ENCODE results near the gene ASIC5.
"Not testable (repeated sequence)": the region's sequence is repeated elsewhere in the genome, so short reads cannot be mapped to it uniquely, and the experiment has no call there.

The ASIC5 gene, protein sequence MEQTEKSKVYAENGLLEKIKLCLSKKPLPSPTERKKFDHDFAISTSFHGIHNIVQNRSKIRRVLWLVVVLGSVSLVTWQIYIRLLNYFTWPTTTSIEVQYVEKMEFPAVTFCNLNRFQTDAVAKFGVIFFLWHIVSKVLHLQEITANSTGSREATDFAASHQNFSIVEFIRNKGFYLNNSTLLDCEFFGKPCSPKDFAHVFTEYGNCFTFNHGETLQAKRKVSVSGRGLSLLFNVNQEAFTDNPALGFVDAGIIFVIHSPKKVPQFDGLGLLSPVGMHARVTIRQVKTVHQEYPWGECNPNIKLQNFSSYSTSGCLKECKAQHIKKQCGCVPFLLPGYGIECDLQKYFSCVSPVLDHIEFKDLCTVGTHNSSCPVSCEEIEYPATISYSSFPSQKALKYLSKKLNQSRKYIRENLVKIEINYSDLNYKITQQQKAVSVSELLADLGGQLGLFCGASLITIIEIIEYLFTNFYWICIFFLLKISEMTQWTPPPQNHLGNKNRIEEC
- total RNA-seq, result 0 to 0.10 reads per million in 2 donors

DNA sequence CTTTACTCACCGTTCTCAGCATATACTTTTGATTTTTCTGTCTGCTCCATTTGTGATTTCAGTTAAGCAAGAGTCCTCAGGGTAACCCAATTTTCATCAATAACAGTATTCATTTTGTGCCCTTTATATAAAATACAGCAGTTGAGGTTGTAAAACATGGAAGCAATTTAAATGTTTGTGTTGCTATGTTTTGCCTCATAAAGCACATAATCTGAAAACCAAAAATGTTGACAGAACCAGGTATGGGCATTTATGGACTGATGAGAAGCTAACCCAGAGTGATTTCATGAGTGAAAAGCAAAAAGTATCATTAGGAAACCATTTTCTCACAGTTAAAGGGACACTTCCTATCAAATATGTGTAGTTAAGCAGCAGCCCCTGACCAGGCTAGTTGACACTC lies at the start of gene ASIC5:
ASIC5 (minus strand) TSS at position 101 of the 400 bp plus-strand sequence; CDS start at position 50, 51 bp downstream.
- no peak for DNase-seq

DNA sequence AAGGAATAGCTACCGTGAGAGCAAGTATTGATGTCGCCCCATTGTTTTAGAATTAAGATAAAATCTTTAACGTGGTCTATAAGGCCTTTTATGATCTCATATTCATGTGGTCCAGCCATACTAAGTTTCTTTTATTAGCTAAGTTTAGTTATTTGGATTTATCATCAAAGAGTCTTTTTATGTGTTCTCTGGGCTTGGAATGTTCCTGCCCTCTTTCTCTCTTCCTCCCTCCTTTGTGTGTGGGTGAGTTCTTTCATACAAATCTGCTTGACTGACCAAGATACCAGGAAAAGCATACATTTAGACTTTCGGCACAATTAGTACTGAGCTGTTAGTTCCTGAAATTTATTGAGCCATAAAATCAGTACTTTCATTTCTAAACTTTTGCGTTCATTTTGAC lies 48.7 kb upstream of the ASIC5 start:
- no peak for DNase-seq

DNA sequence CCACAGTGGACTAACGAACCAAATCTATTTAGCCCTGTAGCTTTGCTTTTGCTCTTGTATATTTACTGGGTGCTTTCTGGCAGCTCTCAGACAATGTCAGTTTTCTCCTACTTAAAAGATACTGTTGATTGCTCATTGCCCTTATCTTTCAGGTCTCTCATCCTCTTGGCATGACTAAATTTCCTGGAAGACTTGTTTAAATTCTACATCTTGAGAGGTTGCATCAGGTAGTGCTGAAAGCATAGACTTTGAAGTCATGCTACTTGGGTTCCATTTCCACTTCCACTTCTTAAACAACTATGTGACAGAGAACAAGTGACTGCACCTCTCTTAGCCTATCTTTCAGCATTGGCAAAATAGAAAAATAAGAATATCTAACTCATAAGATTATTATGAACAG lies 45.8 kb upstream of the ASIC5 start:
- no peak for DNase-seq

DNA sequence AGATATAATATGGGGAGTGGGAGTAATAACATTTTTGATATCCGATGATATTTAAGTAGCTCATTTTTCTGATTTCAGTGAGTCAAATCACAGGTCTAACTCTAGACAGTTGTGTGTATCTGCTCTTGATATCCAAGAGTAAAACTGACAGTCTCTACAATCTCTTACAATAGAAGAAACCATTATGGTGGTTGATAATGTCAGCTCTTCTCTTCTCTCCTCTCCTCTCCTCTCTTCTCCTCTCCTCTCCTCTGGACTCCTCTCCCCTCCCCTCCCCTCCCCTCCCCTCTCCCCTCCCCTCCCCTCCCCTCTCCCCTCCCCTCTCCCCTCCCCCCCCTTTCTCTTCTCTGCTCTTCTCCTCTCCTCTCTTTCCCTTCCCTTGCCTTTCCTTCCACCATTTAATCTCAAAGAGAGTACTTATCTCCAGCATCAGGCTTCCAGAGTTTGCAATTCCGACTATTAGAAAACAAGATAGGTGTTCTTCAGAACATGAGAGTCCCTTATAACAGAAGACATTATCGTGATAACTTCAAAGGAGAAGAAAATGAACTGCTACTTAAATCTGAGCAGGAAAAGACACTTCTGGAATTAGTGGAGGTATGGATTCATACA lies 43.6 kb upstream of the ASIC5 start:
- no peak for DNase-seq

DNA sequence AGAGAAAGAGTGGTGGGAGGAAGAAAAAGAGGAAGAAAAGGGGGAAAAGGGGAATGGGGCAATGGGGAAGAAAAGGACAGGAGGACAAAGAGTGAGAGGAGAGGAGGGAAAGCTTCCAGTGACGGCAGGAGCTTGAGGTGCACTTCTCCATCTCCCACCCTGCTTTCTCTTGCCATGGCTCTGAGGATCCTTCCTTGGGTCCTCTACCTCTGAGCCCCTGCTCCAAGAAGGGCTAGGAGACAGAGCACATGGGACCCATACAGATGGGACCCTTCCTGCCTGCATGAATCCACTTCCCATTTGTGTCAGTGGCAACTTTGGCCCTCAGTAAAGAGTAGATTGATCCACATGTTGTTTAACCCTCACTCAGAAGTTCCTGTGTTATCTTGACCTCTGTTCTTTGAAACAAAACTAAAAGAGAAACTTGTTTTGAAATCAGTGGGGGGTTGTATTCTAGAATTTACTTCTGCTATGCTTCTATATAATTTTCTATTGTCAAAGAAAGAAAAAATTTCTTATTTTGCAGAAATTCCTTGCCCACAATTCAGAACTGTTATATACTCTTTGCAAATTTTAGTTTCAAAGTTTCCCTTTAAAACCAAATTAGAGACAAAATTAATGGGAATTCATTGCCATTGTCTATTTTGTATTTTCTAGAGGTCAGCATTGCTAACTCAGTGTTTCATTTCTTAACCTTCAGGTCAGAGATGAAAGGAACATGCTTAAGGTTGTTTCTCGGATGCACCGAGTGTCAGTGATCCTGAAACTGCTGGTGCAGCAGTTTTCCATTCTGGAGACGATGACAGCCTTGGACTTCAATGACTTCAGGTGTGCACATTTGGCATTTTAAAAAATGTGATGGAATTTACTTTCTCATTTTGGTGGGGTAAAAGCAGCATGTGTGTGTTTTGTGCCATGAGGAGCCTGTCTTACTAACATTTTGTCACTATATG lies 42.4 kb upstream of the ASIC5 start:
- no peak for DNase-seq

DNA sequence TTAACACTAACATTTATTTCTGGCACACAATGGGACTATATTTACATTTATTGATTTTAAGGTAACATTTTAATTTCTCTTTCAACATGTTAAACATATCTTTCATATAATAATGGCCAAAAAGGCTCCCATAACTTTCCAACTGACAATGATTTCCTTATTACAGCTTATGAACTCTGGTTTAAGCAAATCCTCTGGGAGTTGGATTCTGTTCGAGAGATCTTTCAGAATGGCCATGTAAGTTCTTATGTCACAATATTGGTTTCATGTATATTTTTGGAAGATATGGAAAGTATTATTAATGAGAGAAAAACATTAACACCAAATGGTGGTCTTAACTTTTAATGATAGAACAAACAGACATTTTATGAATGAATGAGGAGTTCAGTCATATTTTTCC lies 41.5 kb upstream of the ASIC5 start:
- no peak for DNase-seq

DNA sequence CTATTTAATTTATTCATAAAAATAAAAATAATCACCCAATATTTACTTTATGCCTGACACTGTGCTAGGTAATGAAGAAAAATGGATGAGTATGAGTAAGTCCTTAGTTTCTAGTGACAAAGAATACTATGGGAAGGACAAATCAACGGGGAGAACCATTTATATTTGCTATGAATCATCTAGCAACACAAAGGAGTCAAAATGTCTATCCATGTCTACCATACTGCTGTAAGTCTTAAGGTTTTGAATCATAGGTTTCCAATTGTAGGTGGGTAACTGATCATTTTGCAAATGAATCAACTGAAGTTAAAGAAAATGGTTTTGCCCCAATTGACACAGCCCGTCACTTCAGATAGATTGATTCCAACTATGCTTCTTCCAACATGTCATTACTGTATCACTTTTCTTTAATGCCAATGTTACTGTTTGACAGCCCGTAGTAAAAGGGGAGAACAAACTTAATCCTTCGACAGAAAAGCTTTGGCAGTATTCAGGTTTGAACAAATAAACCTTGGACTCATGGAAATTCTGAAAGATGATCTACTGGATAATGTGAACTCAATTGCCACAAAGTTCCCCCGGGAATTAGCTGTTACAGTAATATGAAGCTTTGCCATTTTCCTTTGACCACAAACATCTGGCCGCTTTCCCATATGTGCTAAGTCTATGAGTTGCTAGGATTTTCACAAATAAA lies 40.6 kb upstream of the ASIC5 start:
- no peak for DNase-seq

DNA sequence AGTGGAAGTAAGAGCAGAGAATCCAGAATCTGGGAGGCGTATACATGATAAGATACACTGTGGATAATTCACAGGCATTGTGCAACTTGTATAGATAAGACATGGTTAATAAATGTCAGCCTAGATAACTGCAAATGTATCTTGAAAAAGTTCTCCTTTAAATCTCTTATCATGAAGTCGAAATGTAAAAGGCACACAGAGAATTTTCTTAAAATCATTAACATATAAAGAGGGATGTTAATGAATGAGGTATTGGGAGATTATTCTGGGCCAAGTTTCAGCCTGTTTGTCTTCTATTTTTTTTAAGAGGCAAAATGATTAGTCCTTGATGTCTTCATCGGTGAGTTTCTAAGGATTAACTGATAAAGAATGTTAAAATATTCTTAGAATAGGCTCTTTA lies 38.3 kb upstream of the ASIC5 start:
- DNase-seq, result no peak

DNA sequence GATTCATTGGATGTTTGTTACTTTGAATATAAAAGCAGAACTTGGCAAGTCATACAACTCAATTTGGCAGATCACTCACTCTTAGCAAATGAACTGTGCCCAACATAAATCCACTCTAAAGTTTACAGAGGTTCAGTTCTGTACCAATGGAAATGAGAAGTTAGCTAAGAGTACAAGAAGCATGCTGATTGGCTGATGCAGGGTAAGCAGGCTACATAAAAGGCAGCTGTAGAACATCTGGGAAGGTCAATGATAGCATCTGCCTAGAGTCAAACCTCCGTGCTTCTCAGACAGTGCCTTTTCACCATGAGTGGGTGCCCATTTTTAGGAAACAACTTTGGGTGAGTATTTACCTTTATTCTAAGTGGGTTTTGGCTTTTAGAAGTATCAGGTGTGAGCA lies 37.4 kb upstream of the ASIC5 start, which contains the start of gene TDO2:
TDO2 (plus strand) TSS at position 244 of the 400 bp plus-strand sequence; CDS start at position 307, 63 bp downstream.
- no peak for DNase-seq

DNA sequence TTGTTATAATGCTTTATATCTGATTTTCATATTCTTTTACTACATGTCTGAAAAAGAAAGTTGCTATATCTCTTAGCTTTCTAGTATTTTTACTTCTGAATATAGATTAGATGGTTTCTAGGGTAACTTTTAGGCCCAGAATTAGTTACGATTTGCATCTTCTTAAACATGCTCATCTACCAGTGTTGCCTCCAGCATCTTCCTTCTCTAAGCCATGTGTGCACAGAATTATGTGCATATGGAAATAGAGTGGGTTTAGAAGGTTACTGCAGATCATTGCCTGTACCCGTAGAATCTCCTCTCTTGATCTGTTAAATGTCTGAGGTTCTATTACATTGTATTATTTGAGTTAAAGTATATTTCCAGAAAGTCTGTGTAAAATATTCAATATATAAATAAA lies 34.9 kb upstream of the ASIC5 start:
- DNase-seq, result no peak

DNA sequence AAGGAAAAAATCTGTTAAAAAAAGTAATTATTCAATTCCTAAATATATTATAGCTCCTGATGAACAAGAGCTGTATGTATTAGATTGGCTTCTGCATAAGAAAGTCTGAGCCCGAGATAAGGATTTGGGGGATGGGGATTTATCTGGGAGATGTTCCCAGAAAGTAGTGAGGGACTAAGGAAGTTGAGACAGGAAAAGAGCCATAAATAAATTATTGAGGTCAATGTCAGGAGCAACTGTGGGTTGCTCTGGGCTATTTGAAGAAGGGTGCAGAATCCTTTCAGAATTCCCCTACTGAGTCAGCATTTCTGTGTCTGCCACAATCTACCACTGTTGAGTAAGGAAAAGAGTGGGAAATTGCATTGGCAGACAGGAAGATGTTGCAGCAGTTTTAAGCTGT lies 34.3 kb upstream of the ASIC5 start:
- no peak for DNase-seq

DNA sequence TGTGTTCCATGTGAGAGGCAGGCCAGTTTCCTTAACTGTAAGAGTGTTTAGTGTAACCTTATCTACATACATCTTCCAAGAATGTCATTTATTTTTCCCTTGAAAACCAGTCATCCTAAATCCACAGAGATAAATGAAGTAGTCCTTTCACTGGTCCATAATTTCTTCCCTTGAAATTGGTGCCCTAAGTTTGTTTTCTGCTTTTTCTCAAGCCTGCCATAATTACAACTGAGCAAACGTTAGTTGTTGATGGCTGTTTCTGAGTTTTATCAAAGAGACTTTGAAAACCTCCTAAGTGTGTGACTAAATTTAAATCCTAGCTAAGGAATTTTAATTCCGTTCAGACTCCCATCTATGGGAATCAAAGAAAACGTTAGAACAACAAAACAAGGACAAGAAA lies 33.8 kb upstream of the ASIC5 start:
- no peak for DNase-seq

DNA sequence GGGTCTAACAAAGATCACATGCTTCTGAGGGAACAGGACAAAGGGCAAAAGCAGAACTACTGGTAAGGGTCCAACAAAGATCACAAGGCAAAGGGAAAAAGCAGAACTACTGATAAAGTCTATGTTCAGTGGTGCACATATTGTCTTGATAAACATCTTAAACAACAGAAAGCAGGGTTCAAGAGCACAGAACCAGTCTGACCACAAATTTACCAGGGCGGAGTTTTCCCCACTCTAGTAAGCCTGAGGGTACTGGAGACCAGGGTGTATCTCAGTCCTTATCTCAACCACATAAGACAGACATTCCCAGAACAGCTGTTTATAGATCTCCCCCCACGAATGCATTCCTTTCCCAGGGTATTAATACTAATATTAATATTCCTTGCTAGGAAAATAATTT lies 32.3 kb upstream of the ASIC5 start:
- DNase-seq, result not testable (repeated sequence)

DNA sequence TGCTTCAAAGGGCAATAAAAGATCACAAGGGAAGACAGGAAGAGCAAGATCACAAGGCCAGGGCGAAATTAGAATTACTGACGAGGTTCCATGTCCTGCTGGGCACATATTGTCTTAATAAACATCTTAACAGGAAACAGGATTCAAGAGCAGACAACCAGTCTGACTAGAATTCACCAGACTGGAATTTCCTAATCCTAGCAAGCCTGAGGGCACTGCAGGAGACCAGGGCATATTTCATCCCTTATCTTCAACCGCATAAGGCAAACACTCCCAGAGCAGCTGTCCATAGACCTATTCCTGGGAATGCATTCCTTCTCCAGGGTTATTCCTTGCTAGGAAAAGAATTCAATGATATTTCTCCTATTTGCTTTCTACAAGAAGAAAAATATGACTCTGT lies 25.0 kb upstream of the ASIC5 start:
- no peak for DNase-seq

DNA sequence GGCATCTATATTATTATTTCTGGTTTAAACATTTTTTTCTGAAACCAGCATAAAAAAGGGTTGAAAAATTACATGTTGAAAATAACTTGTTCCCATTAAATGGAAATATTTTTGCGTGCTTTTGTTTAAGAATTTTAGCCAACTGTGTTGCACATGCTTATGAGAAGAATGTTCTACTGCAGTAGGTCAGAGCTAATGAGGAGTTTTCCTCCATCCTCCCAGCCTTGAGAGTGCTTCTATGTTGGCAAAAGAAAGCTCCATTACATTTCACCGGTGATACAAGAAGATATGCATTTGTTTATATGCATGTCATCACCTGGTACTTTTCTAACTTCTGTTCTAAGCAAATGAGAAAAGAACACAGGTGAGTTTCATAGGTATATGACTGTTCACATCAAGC lies 23.9 kb upstream of the ASIC5 start:
- no peak for DNase-seq

DNA sequence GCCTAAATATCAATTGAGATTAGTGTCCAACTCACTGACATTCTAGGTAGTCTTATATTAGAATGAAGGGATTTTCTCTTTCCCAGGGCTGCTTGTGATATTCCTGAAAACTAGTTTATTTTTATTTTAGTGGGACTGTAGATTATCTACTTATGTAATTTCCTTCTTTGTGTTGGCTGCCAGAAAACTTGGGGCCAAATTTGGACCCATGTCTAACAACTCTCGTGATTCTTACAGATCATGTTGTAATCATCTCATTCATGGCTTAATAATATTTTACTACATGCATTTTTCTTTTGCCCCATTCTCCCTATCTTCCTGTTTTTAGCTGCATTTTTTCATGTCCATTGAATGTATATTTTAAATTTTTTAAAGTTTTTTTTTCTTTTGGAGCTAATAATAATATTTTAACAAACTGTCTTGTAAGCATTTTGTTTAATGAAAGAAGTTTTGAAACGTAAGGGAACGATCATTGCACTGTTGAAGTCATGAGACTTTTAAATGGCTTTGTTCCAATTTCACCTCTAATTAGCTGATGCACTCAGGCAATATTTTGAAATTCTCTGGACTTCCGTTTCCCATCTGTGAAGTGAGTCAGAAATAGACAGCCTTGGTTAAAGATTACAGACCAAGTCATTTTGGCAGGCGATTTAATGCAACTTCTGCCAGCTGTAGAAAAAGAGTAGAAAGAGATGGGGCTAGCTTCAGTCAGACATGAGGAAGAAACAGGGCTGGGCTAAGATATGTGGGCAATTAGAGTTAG lies 23.1 kb upstream of the ASIC5 start:
- no peak for DNase-seq

DNA sequence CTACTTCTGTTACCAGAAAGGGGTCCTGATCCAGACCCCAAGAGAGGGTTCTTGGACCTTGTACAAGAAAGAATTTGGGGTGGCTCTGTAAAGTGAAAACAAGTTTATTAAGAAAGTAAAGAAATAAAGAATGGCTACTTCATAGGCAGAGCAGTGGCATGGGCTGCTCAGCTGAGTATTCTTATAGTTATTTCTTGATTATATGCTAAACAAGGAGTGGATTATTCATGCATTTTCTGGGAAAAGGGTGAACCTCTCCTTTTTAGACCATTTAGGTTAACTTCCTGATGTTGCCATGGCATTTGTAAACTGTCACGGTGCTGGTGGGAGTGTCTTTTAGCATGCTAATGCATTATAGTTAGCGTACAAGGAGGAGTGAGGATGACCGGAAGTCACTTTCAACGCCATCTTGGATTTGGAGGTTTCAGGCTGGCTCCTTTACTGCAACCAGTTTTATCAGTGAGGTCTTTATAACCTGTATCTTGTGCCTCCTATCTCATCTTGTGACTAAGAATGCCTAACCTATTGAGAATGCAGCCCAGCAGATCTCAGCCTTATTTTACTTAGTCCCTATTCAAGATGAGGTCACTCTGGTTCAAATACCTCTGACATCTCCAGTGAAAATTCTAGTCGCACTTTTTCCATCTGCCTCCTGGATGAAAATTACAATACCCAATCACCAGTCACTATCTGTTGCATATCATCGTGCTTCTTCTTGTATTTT lies 21.9 kb upstream of the ASIC5 start:
- DNase-seq, result no peak

DNA sequence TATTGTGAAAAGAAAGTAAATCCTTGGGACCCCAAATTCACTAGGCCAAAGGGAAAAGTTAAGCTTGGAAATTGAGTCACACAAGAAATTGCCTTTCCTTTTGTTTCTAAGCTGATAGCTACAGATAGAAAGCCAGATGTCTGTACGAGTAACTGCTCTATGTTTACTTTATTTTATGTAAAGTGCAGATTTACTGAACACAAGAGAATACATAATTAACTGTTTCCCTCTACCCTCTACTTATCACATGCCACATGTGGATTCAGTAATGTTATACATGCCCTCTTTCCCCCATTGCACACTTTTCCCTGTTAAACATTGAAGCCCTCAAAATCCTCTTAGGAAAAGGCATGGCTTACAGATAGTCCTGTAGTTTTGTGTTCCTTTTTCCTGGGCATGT lies 21.0 kb upstream of the ASIC5 start:
- DNase-seq, result no peak

DNA sequence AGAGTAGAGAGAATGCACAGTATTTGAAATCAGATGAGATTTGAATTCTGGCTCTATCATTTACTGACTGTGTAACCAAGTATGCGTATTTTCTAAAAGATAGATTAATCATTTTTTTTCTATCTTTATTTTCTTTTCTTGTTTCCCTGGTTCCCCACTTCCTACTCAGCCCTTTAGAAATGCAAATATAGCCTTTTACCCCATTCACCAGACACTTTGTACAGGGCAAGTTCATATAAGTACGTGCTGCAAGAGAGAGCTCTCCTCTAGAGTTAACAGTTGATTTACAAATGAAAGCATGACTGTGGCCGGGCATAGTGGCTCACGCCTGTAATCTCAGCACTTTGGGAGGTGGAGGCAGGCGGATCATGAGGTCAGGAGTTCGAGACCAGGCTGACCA lies 19.6 kb upstream of the ASIC5 start:
- no peak for DNase-seq

DNA sequence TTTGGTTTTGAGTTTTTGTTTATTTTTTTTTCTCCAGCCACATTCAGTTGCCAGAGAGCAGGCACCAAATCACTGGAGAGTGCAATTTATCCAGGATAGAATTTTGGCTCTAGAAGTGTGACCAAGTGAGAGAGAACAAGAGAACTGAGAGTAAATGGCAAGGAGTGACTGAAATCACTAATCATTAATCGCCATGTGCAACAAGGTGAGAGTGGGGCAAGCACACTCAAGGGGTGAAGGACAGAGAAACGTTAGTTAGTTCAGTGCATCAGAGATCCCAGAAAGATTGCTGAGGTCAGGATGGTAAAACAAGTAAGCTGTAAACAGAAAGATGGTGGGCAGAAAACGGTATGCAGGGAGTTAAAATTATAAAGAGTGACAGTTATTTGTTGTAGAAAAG lies 17.8 kb upstream of the ASIC5 start:
- no peak for DNase-seq

DNA sequence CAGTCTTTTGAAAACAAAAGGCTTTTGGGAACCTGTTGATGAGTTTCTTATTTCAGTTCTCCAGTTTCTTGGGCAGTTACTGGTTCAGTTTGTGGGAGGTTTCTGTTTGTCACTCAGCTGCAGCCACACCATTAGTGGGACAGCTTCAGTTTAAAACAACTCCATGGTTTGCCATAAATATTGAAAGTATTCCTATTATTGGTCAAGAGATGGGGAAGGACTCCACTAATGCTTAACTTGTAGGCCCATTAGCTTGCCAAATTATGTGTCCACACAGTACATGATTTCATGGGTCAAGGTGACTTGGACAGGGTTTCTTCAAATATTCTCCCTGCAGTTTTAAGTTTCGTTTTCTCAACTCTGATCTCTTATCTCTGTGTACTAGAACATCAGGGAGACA lies 15.5 kb upstream of the ASIC5 start:
- DNase-seq, result no peak

All from activated gamma-delta T cell (primary cell).